ENCODE results near the gene P2RX2. TPM values are rescaled to one million over a fixed set of nuclear protein-coding genes. Genes with fewer than 3 reads are reported as not detected.

The P2RX2 gene
- polyA plus RNA-seq, 1 donor, result not detected

- DNase-seq (ENCODE audit: low read depth), result no peak
Observed at GRCh38 chr12:132619386-132620112, 973 bp downstream of the P2RX2 start.

DNA sequence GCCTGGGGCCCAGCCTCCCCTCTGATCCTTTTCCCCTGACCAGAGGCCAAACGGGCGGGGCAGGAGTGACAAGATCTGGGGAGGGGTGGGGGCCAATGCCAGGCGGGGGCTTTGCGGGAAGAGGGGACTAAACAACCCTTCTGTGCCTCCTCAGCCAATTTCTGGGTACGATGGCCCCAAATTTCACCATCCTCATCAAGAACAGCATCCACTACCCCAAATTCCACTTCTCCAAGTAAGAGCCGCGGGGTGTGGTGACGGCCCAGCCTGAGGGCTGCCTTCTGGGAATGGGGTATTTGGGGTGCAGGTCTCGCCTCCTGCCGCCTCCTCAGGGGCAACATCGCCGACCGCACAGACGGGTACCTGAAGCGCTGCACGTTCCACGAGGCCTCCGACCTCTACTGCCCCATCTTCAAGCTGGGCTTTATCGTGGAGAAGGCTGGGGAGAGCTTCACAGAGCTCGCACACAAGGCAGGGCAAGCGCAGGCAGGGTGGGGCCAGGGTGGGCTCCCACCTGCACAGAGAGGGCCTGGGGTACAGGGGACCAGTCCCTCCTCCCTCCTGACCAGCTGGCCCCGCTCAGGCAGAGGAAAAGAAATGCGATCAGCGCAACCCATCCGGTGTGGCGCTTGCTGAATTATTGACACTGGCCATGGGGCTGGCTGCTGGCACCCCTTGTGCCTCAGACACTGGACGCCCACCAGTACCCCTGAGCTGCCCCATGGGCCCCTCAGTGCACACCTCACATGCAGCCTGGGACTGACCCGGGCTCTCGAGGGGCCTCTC lies 1.7 kb downstream of the P2RX2 start:
- no peak for DNase-seq (ENCODE audit: low read depth)

- no peak for DNase-seq (ENCODE audit: low read depth)
Observed at GRCh38 chr12:132620899-132621656, 2.5 kb downstream of the P2RX2 start.

DNA sequence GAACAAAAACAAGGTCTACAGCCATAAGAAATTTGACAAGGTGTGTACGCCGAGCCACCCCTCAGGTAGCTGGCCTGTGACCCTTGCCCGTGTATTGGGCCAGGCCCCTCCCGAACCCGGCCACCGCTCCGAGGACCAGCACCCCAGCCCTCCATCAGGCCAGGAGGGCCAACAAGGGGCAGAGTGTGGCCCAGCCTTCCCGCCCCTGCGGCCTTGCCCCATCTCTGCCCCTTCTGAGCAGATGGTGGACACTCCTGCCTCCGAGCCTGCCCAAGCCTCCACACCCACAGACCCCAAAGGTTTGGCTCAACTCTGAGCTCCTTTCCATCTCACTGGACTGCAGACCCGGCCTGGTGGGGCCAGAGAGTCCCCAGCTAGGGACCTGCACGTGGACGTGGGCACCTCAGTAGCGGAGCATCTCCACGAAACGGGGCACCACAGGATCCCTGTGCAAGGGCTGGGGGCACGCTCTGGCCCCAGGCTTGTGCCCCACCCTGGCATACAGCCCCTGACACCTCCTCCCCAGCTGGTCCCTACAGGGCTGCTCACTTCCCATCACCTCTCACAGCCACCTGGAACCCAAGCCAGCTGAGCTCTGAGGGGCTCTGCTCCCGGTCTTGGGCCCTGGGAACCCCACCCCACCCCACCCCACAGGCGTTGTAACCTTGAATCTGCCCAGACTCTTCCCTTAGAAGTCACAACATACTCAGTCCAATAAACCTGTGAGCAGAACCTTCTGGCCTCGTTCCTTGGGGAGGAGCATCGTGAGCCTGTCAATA lies 3.3 kb downstream of the P2RX2 start:
- DNase-seq (ENCODE audit: low read depth), result no peak

DNA sequence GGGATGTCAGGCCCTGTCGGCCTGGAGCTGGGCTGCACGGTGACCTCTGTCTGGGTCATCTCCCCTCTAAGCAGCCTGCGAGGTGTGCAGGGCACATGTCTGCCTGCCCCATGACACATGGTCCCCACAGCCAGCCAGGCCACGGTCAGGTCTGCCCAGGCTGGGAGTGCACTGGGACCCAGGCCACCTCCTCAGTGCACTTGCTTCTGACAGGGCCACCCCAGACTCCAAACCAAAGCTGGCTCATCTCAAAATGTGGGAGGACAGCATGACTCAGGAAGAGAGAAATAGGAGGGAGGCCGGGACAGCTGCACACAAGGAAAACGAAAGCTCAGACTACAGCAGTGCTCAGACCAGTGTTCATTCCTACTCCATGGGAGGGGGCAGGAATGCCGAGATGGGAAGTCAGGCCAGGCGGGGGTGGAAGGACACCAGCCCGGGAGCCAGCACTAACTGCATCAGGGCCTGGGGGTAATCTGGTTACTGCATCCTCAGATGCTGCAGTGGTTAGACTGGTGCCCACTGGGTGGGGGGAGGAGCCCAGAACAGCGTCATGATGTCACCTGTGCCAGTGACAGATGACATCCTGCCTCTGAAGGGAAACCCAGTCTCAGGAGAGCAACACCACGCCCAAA lies 4.0 kb downstream of the P2RX2 start:
- no peak for DNase-seq (ENCODE audit: low read depth)

DNA sequence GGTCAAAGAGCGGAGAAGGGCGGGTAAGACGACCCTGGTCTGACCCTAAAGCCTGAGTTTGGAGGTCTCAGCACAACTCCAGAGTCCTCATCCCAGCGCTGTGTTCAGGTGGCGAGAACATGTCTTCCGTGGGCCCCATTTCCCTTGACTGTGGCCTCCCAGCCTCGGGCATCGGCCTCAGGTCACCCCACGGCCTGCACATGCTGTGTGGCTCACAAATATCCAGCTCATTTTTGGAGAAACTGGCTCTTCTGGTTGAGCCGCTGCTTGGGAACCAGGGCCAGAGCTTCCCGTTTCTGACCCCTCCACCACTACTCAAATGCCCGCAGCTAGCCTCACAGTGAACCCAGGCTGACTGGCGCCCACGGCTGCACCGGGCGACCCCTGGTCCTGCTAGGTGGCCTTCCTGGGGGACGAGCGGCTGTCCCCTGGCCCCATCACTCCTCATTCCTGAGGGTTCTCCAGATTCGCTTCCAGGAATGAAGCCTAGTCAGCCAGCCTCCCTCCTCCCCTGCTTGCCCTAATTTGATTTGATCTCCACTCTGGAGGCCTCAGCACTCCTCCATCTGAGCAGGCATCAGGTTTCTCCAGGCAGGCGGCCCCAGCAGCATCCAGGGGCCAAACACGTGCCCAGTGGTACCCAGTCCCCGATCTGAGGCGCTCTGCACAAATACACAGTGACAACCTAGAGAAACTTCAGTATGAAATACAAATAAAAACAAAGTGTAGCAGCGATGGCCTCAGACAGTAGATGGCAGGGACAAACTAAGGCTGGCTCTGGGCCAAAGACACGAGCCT lies 4.7 kb downstream of the P2RX2 start:
- DNase-seq (ENCODE audit: low read depth), result no peak

DNA sequence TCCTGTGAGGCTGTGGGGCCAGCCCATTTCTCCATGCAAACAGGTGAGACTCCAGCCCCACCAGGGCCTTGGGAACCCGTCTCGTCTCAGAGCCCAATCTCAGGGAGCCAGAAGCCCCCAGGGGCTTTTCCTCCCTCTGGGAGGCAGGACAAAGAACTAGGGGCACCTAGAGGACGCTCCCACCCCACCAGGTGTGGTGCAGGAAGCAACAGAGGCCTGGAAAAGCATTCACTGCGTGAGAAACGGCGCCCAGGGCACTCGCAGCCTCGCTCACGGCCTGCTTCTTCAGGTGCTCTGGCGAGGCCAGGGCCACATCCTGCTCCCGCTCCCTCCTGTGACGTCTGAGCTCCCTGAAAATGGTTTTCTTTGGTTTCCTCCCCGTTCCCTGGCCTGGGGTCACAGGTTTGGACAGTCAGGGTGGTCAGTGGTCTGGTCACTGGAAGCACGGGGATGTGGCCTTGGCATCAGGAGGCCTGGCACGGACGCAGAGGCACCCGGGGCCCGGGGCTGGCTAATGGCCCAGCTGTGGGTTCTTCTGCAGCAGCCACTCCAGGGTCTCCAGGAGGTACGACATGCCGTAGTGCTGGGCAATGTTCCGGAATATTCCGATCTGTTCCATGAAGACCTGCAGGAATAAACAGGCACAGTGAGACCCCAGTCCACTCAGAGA lies 5.7 kb downstream of the P2RX2 start:
- no peak for DNase-seq (ENCODE audit: low read depth)

- no peak for DNase-seq (ENCODE audit: low read depth)
Observed at GRCh38 chr12:132624910-132625630, 6.5 kb downstream of the P2RX2 start.

DNA sequence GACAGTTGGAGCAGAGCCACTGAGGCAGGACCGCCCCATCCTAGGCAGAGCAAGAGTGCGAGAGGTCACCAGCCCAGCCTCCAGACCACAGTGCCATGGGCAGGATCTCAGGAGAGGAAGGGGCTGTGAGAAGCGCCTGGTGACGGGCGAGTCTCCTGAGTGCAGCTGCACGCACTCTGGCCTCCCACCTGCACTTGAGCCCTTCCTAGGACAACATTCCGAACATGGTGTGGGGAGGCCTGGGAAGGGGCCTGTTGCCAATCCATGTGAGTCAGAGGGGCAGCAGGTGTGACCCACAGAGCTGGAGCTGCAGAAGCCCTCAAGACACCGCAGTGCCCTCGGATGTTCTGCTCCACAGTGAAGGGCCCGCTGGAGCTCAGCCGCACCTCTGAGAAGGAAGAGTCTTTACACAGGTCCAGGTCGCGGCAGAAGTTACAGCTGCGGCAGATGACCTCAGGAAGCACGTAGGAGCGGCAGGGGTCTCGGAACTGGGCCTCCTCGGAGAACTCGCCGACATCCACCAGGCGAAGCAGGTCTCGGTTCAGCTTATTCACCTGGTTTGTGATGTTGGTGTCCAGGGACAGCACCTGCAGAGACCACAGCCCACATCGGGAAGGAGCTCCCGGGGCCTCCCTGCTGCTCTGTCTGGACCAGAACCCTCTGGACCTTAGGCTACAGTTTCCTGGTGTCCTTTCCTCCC lies 7.3 kb downstream of the P2RX2 start:
- no peak for DNase-seq (ENCODE audit: low read depth)

GRCh38 chr12:132629330-132629729 lies 10.8 kb downstream of the P2RX2 start:
- DNase-seq (ENCODE audit: low read depth), result no peak

GRCh38 chr12:132630672-132631071 lies 12.1 kb downstream of the P2RX2 start:
- no peak for DNase-seq (ENCODE audit: low read depth)

DNA sequence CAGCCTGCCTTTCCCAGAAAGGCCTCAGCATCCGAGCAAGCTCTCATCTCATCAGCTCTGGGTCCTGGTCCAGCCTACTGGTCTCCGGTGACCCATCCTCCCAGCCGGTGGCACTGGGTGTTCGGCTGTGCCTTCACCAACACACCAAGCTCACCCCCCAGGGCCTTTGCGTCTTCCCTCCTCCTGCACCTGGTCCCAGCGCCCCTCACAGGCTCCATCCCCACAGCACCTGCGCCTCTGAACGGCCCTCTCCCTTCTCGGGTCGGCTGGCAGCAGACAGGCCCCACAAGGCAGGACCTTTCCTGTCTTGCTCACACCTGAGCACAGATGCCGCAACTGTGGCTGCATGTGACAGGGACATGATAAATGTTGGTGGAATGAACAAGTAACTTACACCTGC lies 13.1 kb downstream of the P2RX2 start:
- DNase-seq (ENCODE audit: low read depth), result no peak

- no peak for DNase-seq (ENCODE audit: low read depth)
Observed at GRCh38 chr12:132632521-132633228, 14.1 kb downstream of the P2RX2 start.

- DNase-seq (ENCODE audit: low read depth), result no peak
Observed at GRCh38 chr12:132633398-132633797, 14.8 kb downstream of the P2RX2 start.

DNA sequence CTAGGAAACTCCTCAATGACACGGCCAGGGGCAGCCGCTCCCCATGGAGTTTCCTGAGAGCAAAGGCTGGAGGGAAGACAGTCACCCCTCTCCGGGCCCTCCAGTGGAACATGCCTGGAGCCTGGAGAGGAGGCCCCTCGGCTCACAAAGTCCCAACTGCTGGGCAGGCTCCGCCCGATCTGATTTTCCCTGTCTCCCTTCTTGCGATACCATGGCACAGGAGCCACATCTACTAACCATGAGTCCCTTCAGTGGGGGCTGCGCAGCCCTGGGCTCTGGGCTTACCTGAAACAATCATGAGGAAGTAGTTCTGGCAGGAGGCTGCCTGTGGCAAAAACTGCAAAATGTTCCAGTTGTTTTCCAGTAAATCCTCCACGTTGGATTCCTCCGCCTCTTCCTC lies 15.3 kb downstream of the P2RX2 start:
- DNase-seq (ENCODE audit: low read depth), result no peak

DNA sequence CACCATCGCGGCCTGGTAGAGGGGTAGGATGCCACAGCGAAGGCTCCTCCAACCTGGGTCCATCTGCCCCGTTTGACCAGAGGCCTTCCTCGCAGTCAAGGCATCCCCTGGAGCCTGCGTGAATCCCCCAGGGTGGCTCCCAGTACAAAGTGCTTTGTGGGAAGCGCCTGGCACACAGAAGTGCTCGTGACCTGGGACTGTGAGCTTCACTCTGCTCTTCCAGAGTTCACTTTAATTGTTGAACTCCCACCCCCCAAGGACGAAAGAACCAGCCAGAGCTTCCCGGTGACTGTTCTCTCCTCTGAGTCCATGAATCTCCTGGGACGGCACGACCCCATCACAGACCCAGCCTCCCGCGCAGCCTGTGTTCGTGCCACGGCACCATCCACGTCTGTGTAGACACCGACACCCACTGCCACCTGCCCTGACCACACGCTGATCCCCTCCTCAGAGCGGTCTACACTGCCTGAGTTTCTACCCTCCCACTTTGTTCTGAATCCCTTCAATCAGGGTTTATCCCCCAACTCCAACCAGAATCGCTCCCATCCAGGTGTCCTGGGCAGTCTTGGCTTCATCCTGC lies 15.9 kb downstream of the P2RX2 start:
- no peak for DNase-seq (ENCODE audit: low read depth)
